Measurements from ENCODE around the gene METTL4.

METTL4 gene

DNA sequence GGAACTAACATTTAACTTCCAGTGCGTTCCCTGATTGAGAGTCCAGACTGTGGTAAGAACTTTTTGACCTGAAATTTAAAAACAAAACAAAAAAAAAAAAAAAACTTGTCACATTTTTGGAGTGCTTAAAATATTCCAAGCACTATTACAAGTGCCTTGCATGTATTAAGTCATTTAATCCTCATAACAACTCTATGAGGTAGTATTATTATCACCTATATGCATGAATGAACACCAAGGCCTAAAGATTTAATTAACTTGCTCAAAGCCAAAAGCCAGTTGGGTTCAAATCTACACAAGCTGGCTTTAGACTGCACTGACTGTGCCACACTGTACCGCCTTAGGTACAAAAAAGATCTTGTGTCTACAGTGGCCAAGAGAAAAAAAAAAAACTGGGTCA is 35.2 kb downstream of the METTL4 start:
- Histone ChIP-seq H3K9me3 (ENCODE audit: control insufficient read depth, insufficient read depth, low read depth, low read length) (no peaks in the 10 kb centered on the region), H3K27ac (ENCODE audit: extremely low read depth, low read depth, low read length) (no peak overlapping the region), H3K36me3 (ENCODE audit: control insufficient read depth in 2 of 2, insufficient read depth in 1 of 2, low read length in 2 of 2) (no peaks in the 10 kb centered on the region; a peak in 1 of 3 replicates), H3K4me3 (ENCODE audit: low read depth, low read length) (no peak overlapping the region), H3K4me1 (ENCODE audit: control insufficient read depth, insufficient read depth, low read length) (peaks cover 22% of the 10 kb centered on the region)
- ChIA-PET CTCF (interaction anchor here (0.6 to 3.6 kb wide), 6 partner anchors 11 to 1931 kb away, joined by 3 to 19 read pairs (median 6); no protein-coding TSS in a partner anchor), POLR2A (no interaction called here)
- TF ChIP-seq ZNF621 (tag by site-specific recombination; IDR thresholded peaks at IDR 0.05) (no peak), ZNF133 (tag by site-specific recombination; IDR thresholded peaks at IDR 0.05) (no peak), ZNF366 (tag by site-specific recombination; conservative IDR thresholded peaks at IDR 0.05) (no peak), ZBTB7A (tag by site-specific recombination; IDR thresholded peaks at IDR 0.05; ENCODE audit: low read depth) (no peak)
- TF ChIP-seq, protein P1, sequence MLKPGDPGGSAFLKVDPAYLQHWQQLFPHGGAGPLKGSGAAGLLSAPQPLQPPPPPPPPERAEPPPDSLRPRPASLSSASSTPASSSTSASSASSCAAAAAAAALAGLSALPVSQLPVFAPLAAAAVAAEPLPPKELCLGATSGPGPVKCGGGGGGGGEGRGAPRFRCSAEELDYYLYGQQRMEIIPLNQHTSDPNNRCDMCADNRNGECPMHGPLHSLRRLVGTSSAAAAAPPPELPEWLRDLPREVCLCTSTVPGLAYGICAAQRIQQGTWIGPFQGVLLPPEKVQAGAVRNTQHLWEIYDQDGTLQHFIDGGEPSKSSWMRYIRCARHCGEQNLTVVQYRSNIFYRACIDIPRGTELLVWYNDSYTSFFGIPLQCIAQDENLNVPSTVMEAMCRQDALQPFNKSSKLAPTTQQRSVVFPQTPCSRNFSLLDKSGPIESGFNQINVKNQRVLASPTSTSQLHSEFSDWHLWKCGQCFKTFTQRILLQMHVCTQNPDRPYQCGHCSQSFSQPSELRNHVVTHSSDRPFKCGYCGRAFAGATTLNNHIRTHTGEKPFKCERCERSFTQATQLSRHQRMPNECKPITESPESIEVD (tag by site-specific recombination; IDR thresholded peaks at IDR 0.05), result no peak

DNA sequence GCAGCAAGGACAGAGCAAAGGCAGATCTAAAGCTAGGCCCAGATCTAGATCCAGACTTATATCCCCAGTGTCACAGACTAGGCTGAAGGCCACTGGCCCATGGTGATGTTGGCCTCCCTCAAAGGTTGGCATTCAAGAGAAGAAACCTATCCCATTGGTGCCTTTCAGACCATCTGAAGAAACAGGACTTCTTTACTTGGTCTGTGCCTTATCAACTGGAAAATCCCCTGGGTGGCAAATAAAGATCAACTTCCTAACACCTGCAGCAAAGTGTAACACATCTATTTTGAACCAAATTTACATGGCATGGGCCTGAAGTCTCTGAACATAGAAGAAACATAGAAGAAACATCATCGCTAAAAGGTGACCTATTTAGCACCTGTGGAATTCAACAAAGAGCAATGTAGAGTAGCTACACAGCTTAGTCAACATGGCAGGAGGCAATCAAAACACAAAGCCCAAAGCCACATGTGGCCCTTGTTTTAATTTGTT is 35.8 kb downstream of the METTL4 start:
- H3K27ac ChIP-seq (ENCODE audit: extremely low read depth, low read depth, low read length), result no peak overlapping the region
- H3K9me3 ChIP-seq (ENCODE audit: control insufficient read depth, insufficient read depth, low read depth, low read length), result no peaks in the 10 kb centered on the region
- peaks cover 16% of the 10 kb centered on the region for H3K4me1 ChIP-seq (ENCODE audit: control insufficient read depth, insufficient read depth, low read length)
- no peaks in the 10 kb centered on the region; a peak in 1 of 3 replicates for H3K36me3 ChIP-seq (ENCODE audit: control insufficient read depth in 2 of 2, insufficient read depth in 1 of 2, low read length in 2 of 2)
- no peak for TF ChIP-seq ZNF596 (tag by site-specific recombination; IDR thresholded peaks at IDR 0.05)
- TF ChIP-seq ZNF138 (tag by site-specific recombination; IDR thresholded peaks at IDR 0.05; ENCODE audit: borderline replicate concordance), result no peak
- TF ChIP-seq, protein P2, sequence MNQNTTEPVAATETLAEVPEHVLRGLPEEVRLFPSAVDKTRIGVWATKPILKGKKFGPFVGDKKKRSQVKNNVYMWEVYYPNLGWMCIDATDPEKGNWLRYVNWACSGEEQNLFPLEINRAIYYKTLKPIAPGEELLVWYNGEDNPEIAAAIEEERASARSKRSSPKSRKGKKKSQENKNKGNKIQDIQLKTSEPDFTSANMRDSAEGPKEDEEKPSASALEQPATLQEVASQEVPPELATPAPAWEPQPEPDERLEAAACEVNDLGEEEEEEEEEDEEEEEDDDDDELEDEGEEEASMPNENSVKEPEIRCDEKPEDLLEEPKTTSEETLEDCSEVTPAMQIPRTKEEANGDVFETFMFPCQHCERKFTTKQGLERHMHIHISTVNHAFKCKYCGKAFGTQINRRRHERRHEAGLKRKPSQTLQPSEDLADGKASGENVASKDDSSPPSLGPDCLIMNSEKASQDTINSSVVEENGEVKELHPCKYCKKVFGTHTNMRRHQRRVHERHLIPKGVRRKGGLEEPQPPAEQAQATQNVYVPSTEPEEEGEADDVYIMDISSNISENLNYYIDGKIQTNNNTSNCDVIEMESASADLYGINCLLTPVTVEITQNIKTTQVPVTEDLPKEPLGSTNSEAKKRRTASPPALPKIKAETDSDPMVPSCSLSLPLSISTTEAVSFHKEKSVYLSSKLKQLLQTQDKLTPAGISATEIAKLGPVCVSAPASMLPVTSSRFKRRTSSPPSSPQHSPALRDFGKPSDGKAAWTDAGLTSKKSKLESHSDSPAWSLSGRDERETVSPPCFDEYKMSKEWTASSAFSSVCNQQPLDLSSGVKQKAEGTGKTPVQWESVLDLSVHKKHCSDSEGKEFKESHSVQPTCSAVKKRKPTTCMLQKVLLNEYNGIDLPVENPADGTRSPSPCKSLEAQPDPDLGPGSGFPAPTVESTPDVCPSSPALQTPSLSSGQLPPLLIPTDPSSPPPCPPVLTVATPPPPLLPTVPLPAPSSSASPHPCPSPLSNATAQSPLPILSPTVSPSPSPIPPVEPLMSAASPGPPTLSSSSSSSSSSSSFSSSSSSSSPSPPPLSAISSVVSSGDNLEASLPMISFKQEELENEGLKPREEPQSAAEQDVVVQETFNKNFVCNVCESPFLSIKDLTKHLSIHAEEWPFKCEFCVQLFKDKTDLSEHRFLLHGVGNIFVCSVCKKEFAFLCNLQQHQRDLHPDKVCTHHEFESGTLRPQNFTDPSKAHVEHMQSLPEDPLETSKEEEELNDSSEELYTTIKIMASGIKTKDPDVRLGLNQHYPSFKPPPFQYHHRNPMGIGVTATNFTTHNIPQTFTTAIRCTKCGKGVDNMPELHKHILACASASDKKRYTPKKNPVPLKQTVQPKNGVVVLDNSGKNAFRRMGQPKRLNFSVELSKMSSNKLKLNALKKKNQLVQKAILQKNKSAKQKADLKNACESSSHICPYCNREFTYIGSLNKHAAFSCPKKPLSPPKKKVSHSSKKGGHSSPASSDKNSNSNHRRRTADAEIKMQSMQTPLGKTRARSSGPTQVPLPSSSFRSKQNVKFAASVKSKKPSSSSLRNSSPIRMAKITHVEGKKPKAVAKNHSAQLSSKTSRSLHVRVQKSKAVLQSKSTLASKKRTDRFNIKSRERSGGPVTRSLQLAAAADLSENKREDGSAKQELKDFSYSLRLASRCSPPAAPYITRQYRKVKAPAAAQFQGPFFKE (tag by site-specific recombination; IDR thresholded peaks at IDR 0.05; ENCODE audit: borderline replicate concordance), result no peak
- TF ChIP-seq BCL6B (tag by site-specific recombination; IDR thresholded peaks at IDR 0.05), result no peak
- TF ChIP-seq MEIS1 (CRISPR knock-in tag; IDR thresholded peaks at IDR 0.05; ENCODE audit: borderline replicate concordance), result no peak
- no peak for TF ChIP-seq ZNF658 (tag by site-specific recombination; IDR thresholded peaks at IDR 0.05)
- TF ChIP-seq GLIS1 (tag by site-specific recombination; IDR thresholded peaks at IDR 0.05), result peak; percentile 59; the same call in 1 of the 2 replicates
- TF ChIP-seq ZNF560 (tag by site-specific recombination; IDR thresholded peaks at IDR 0.05; ENCODE audit: borderline replicate concordance), result no peak
- POLR2A ChIA-PET, result no interaction called here
- CTCF ChIA-PET, result interaction anchor here (0.6 to 3.6 kb wide), 5 partner anchors 12 to 1931 kb away, joined by 3 to 19 read pairs (median 7); no protein-coding TSS in a partner anchor
- H3K4me3 ChIP-seq (ENCODE audit: low read depth, low read length), result no peak overlapping the region

Data from HEK293 (cell line).